GM18873 (cell line): ENCODE measurements around the gene ALCAM.

Source experiments
- ATAC-seq: cut with Tn5 transposase; IDR thresholded peaks from one replicate; pipeline ENCODE4 v1.9.1; 2021; ENCODE audit warnings: mild to moderate bottlenecking, moderate library complexity, moderate number of reproducible peaks; ENCODE audit not compliant: unreplicated experiment, low FRiP score

ALCAM gene

DNA sequence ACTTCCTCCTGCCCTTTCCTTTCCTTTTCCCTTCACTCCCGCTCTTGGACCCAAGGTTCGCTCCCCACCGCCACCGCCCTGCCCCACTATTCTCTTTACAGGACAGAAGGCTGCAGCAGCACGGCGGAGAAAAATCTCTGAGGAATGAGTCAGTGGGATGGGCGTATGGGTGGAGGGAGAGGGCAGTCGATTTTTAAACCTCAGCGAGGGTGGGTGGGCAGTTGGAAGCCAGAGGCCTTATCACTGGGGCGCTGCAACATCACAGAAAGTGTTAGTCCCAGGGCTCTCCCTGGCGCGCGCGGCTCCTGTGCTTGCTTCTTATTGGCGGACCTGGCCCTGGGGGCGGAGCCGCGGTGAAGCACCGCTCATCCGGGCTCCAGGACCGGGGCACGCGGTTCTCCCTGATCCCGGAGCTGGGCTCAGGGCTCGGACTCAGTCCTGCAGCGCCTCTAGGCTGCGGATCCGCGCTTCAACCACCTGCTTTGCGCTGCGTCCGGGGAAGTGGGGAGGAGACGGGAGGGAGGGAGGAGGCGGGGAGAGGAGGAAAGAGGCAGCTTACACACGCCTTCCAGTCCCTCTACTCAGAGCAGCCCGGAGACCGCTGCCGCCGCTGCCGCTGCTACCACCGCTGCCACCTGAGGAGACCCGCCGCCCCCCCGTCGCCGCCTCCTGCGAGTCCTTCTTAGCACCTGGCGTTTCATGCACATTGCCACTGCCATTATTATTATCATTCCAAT lies at the start of gene ALCAM:
TSS of gene ALCAM (plus strand) at position 584 of the 737 bp plus-strand sequence.
- peak; percentile 50 for ATAC-seq

DNA sequence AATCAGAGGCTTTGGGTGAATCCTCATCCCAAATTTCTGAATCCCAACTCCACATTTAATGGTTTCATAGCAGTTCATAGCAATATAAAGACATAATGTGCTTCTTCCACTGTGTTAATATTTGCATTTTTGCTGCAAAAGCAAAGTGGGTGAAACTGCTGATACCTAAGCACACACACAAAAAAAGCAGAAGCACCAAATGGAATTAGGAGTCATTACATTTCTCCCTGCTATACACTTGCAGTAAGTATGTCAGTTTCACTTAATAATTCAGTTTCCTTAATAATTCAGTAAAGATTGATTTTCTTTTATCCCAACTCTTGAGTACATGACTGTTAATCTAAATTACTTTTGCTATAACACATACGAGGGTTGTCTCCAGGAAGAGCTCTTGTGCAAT lies 48.9 kb upstream of the ALCAM start:
- no peak for ATAC-seq

DNA sequence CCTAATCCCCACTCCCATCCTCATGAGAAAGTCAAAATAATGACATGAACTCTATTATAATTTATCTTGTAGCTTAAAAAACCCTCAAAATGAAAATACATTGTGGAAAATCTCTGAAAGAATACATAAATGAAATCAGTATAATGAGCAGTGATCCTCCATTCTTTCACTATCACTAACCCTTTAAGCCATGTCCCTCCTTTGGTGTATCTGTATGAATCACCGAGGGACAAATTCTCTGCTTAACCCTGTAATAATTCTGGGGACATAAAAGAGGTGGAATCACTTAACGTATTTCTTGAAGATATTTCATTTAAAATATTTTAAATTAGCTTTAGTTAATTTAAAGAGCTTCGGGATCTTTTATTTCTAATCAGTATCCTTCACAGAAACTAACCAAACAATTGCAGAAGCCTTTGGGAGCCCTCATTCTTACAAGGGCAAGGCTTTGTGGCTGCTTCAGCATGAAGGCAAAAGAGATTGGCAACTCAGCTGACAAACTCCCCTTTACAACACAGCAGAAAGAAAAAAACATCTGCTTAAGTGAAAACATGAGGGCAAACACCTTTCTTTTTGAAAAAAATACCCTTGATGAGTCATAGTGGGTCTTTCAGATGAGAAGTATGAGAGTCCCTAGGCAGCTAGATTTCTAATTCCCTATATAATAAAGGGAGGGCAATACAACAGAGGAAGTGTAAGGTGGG lies 44.0 kb upstream of the ALCAM start:
- ATAC-seq = peak; percentile 97

DNA sequence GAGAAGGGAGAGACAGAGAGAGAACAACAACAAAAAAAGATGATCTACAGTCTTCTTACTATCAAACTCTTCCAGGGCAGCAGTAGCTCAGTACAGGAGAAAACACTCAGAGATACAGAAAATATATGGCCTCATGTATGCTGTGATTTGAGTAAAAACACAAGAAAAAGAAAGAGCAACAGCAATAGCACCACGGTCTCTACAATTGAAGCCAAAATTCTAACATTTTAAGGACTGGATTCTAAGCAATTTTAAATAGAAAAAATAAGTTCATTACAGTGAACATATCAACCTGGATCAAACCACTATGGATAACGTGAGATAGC lies 43.5 kb upstream of the ALCAM start:
- no peak for ATAC-seq

DNA sequence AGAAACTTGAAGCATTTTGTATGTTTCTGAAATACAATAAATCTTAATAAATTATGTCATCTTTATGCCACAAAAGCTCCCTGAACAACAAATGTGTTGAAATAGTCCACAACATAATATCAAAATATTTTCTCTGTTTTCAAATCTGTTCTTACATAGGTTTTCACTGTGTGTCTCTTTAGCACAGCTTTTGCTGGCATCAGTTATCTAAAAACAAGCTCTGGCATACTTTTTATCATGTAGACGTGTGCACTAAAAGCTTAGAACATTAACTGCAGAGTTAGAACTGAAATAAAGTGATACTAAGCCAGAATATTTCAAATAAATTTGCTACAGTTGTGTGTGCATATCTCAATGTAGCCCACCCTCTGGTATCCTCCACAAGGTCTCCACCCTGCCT lies 41.8 kb upstream of the ALCAM start:
- ATAC-seq = no peak

DNA sequence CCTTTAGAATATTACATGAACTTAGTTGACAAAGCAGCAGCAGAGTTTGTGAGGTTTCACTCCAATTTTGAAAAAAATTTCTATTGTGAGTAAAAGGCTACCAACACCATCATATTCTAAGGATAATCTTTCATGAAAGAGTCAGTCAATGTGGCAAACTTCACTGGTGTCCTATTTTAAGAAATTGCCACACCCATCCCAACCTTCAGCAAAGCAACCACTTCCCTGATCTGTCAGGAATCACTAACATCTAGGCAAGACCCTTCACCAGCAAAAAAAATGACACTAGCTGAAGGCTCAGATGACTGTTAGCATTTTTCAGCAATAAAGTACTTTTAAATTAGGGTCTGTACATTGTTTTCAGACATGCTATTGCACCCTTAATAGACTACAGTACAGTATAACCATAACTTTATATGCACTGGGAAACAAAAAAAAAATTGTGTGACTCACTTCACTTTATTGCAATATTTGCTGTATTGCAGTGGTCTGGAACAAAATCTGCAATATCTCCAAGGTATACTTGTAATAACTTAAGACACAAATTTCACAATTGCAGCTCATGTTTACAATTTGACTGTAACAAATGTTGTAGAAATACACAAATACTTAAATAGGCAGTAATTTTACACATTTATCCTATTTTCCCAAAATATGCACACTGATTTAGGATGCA lies 38.9 kb upstream of the ALCAM start:
- no peak for ATAC-seq

DNA sequence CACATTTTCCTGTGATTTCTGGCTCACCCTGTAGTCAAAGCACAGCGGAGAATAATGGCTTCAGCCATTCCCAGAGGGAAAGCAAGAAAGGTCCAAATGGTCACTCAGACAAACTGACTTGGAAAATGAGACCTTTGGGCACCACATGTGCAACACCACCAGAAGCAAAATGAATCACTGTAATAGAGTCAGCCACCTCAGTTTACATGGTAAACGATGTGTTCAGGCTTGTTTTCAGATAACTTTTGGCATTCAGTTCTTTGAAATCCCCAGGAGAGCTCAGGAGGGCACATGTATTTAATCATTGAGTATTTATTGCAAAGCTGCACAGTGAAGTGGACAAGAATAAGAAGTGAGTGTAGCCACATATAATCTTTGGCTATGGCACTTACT lies 38.4 kb upstream of the ALCAM start:
- no peak for ATAC-seq

DNA sequence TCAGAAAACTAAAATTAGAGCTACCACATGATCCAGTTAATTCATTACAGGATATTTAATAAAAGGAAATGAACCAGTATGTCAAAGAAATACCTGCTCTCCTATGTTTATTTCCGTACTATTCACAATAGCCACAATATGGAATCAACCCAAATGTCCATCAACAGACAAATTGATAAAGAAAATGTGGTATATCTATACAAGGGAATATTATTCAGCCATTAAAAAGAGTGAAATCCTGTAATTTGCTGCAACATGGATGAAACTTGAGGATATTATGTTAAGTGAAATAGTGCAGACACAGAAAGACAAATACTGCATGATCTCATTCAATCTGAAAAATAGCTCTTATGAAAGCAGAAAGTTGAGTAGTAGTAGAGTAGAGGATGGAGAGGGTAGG lies 33.7 kb upstream of the ALCAM start:
- ATAC-seq = no peak

DNA sequence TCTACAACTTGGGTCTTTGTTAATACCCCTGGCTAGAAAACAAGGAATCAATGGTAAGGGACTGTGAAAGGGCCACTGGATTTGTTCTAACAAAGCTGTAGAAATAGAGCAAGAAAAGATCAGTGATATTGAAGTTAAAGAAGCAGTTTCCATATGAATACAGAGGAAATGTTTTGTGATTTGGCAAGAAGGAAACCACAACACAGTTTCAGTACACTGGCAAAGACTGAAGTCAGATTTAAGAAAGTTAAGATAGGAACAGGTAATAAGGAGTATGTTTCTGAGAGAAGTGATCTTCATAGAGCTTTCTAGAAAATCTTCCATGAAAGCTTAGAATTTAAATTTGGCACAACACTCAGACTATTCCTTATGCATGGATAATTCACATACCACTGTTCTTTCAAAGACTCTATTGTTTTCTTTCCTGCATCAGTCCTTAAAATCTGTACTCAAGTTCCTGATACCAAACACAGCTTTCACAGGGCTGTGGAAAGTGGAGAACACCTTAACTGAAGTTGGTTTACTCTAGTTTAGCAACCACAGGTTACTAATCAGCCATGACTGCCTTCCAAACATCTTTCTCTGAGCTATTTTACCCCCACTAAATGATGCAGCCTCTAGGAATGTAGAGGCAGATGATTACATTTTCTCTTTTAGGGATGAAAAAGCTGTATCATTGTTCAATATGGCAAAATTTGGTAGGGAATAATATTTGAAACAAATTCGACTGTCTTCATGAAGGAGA lies 32.4 kb upstream of the ALCAM start:
- peak; percentile 52 for ATAC-seq

DNA sequence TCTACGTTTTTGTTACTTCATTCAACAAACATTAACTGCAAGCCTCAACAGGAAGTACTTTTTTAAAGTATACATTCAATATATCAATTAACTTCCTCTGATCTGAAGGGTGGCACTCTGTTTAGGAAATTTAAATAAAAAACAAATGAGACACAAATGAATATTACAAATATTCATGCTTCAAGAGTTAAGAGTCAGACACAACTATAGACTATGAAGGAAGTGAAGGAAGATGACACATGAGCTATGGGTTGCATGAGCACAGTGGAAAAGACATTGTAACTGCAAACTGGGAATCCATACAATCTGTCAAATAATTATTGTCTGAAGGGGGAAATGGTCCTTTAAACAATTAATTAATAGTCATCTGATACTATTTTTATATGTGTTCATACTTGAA lies 26.8 kb upstream of the ALCAM start:
- no peak for ATAC-seq

DNA sequence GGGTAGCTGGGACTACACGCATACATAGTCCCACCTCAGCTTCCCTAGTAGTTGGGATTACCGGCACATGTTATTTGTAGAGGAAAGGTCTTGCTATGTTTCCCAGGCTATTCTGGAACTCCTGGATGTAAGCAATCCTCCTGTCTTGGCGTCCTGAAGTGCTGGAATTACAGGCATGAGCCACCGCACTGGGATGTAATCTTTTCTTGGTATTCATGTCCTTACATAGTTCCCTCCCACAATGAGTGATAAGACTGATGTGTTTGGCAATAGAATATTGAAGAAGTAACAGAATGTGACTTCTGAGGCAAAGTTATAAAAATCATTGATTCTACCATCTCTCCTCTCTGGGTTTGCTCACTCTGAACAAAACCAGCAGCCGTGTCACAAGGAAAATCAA lies 22.7 kb upstream of the ALCAM start:
- no peak for ATAC-seq

DNA sequence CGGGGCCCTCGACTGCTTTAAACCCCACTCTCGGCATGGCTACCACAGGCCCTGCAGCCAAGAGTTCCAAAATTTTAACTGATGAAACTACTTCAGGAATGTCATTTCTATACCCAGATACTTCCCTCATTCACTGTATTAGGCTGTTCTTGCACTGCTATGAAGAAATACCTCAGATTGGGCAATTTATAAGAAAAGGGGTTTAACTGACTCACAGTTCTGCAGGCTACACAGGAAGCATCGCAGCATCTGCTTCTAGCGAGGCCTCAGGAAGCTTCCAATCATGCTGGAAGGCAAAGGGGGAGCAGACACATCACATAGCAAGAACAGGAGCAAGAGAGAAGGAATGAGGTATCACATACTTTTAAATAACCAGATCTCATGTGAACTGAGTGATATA lies 21.6 kb upstream of the ALCAM start:
- no peak for ATAC-seq

DNA sequence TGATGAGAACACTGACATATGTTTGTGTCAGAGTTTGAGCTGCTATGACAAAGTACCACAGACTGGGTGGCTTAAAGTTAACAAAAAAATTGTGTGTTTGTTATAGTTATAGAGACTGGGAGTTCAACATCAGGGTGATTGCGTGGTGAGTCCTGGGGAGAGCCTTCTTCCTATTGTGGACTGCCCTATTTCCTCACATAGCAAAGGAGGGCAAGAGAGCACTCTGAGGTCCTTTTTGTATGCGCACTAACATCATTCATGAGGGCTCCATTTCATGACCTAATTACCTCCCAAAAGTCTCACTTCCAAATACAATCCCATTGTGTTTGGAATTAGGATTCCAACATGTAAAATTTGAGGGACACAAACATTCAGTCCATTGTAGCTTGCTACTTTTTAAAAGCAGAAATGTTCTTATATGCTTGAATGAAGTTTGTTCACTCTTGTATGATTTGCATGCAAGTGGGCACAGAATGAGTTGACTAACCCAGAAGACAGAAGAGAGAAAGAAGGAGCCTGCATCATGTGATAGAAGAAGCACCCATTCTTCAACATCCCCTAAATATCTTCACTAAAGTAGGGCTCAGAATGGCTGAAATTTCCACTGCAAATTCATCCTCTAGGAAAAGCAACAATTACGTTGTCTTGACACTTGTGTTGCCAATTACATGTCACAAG lies 18.9 kb upstream of the ALCAM start:
- ATAC-seq = peak; percentile 82

DNA sequence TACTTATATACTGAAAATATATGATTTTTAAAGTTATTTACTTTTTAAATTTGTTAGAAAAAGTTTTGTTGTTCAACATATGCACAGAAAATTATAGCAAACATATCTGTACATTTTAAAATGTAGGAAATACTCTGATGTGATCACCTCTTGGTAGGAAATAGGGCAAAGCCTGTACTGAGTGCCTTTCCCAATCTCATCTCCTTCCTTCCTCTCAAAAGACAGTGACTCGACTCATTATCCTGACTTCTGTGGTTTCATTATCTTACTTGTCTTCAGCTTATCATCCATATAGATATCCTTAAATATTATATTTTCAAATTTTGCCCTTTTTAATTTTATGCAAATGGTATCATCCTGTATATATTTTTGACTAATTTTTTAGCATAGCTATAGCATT lies 18.4 kb upstream of the ALCAM start:
- ATAC-seq = no peak

DNA sequence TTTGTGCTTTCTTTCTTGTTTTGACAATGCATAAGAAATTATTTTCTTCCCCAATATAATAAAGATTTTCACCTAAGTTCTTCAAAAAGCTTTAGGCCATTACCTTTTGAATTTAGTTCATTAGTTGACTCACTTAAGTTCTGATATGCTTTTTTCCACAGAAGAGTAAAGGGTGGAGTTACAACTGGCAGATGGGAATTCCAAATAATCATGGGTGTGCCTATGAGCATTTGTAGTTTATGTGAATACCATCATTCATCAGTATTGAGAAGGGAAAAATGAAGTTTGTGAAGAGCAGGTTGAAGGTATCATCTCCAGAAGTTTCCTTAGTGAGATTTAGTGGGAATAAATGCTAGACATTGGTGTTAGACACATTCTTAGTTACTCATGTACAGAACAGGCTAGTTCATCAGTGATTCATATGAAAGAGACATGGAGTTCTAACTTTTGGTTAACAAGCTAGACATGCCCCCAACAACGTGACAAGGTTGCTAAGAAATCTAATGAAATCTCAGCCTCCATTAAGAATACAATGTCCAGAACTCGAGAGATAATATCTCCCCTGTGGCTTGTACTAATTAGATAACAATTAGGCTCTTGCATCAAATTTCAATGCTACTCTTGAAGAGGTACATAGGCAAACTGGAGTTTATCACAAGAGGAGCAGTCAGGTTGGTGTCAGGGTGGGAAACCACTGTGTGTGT lies 16.9 kb upstream of the ALCAM start:
- no peak for ATAC-seq

DNA sequence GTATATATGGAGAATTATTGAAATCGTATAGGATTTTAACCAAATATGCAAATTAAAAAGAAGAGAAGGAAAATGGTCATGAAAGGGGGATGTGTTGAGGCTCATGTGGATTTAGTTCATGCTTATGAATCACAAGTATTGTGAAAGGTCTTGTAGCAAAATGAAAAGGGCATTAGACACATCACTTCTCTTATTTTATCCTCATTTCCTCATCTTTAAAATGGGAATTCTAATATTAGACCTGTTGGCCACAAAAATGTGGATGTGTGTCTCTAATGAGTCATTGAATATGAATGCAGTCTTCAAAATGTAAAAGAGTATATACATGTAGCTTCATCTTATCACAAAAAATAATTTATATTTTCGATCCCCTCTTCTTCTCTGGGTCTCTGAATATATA lies 14.9 kb upstream of the ALCAM start:
- ATAC-seq = no peak

DNA sequence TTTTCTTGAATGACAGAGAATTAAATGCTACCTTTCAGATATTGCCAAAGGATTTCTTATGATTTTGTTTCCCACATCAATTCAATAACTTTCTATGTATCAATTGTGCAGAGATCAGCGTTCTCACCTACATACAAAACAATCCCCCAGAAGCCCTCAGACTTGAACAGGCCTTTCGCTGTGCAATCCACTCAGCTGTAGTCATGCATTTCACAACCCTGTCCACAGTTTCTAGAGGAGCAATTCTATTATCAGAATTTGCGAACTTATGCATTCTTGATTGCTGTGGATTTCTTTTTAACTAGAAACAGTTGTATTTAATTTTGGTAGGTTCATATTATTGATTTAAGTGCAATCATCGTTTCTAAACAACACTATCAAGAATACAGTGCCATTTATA lies 13.7 kb upstream of the ALCAM start:
- ATAC-seq = no peak

DNA sequence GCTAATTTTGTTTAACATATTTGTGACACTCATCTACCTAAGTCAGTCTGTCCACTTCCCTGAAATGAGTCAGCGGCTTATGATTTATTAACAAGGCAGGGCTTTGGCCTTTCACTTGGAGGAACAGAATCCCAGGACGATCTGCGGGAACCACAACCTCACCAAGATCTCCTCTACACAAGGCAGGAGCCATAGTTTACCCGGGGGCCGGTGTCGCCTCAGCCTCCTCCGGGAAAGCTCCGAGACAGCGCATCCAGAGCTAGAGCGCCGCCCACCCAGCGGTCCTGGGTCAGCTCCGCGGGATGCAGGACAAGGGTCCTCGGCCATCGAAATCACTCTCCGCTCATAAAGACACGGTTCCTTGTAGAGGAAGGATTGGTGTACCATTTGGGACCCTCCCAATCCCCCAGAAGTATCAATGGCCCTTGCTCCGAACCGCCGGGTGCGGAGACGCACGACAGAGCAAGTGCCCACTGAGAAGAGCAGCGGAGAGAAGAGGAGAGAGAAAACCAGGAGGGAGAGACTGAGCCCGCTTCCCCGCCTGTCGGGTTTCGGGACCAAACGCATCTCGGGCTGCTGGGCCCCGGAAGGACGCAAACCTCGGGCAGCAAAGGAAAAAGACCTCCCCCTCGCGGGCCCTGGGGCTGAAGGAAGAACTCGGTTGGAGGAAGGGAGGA lies 13.1 kb upstream of the ALCAM start:
- ATAC-seq = no peak

DNA sequence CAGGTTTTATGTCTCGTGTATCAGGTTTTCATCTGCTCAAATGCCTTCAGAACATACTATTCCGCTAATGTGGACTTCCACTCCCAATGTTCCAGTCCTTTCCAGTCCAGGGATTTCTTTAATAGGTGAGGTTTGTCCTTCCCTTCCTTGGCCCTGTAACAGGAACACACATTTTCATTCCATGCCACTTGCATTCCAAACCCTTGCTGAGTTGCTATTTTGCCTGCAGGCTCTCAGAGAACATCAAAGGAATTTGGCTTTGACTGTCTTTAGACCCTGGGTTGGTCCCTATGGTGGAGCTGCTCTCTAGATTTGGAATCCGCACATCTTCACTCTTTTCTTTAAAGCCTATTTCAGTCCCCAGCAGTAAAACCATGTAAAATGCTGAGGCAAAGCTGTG lies 12.3 kb upstream of the ALCAM start:
- ATAC-seq = no peak
